Activated CD4-positive, alpha-beta T cell treated with anti-CD3 and anti-CD28 coated beads, Interleukin-2, Interleukin-6, amounts not matched to agents 100 ng/mL and 50 ng/mL, durations not matched to agents 16 hours and 8 hours (primary cell): ENCODE measurements around the gene KCNK17.
"Not testable (repeated sequence)": the region's sequence is repeated elsewhere in the genome, so short reads cannot be mapped to it uniquely, and the experiment has no call there.

ENCODE experiments used
- DNase-seq: peaks from one replicate; pipeline ENCODE4 v3.0.0-alpha.2; 2020

The KCNK17 gene

DNA sequence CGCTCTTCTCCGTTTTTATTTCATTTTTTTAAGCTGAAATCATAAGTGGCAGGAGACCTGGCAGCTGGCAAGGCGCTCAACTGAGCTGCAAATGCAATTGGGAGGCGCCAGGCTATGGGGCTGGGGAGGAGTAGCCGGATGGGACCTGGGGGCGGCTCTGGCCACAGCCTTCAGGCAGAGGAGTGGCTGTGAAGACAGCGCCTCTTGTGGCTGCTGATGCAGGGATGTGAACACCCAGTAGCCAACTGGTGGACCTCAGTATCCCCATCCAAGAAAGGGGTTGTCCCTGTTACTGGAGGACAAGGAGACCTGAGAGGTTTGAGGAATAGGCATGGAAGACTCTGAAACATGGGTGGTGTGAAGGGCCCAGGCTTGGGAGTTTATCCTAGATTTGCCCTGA, 12.6 kb downstream of the KCNK17 start:
- DNase-seq = no peak

DNA sequence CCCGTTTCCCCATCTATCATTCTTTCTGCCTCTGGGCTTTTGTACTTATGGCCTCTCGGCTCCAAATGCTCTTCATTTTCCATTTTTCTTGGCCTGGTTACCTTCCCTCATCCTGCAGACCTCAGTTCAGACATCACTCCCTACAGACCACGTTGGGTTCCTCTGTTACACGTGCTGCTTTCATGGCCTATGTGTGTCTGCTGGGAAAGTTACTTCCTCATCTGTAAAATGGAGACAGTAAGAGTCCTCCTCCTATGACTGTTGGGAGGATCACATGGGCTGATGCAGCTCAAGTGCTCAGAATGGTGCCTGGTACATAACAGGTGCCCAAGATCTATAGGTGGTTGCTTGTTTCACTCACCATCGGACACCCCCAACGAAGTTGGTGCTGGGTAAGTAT, 13.5 kb downstream of the KCNK17 start:
- DNase-seq = no peak

DNA sequence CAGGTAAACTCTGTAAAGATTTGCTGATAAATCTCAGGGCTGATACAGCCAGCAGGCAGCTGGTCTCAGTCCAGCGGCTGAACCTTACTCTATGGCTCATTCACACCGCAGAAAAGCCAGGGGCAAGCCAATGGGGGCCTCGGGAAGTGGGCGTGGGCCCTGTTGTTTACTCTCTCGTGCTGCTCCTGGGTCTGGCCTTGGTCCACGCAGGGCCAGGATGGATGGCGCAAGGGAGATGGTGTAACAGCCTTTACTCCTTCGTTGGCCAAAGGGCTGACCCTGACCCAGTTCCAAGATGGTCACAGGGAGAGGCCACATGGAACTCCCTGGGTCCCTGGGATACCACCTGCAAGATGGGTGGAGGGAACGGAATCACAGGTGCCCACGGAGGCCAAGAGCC, 16.2 kb downstream of the KCNK17 start:
- DNase-seq = no peak

DNA sequence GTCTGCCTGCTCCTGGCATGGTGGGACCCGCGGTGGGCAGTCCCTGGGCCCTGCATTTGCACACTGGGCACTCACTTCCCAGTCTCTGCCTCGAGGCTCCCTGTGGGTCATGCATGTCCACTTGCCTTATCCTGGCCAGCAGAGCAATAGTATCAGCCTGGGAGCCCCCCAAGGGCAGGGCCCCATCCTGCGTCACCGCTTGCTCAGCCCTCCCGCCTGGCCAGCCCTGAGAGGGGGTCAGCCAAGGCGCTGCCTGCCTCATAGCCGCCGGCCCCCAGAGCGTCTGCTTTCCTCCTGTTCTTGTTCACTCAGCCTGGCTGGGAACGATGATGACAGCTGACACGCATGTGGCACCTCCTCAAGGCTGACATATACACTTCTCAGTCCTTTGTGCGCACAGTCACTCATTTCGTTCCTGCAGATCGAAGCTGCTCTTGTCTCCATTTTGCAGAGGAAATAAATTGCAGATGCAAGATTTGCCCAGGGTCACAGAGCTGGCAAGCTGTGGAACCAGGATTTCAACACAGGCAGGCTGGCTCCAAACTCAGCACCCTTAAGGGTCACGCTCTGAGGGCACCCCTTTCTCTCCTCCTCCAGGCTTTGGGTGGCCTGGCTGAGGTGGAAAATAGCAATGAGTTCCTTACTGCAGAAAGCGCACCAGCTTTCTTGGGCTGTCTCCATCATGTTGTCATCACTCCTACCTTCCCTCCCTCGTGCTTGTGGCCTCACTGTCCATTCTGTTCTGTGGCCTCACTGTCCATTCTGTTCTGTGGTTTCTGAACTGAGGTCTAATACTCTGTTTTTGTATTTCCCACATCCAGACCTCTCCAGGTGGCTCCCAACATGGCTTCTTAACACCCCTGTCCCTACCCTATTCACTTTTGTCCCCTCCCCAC, 17.2 kb downstream of the KCNK17 start:
- no peak for DNase-seq

DNA sequence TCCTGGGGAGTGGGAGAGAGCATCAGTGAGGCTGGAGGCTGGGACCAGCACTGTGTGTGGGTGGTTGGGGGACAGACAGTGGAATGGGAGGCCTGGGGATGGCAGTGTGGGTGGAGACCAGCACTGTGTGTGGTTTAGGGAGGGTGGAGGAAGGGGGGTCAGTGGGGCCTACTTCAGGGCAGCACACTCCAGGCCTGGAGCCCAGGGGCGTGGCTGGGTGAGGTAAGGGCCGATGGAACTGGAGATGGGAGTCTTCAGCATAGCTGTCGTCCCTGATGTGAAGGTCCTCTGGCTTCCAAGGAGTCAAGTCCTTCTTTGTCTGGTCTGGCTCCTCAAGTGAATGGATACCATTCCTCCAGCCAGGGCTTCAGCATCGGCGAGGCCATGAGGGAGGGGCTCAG, 18.6 kb downstream of the KCNK17 start:
- DNase-seq = no peak

DNA sequence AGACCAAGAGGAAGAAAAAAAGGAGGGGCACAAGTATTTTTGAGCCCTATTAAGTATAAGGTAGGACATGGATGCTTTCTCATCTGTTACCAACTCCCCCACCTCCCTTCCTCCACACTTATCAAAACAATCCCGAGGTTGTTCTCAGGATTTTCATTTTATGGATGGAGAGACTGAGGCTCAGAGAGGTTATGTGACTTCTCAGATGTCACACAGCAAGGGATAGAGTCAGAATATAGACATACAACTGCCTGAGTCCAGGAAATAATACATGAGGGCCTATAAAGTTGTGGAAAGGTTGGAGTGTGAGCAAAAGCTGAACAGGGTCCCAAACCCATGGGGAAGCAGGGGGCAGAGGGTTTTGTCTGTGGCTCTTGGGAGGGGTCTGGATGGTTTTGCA, 19.3 kb downstream of the KCNK17 start:
- DNase-seq = no peak

DNA sequence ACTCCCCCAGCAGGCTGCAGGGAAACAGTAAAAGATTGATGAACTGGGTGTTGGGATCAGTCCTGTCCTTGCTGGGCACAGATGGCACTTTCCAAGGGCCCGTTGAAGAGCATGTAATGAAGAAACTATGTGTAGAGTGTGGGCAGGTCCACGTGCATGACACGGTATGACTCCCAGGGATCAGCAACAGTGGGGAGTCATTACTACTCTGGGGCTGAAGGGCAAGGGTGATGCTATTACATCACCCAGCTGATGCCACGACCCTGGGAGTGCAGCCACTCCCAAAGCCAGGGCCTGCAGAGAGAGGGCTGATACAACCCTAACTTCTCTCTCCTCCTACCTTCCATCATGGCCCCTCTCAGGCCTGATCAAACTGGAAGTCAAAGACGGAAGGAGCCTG, 20.1 kb downstream of the KCNK17 start:
- no peak for DNase-seq

DNA sequence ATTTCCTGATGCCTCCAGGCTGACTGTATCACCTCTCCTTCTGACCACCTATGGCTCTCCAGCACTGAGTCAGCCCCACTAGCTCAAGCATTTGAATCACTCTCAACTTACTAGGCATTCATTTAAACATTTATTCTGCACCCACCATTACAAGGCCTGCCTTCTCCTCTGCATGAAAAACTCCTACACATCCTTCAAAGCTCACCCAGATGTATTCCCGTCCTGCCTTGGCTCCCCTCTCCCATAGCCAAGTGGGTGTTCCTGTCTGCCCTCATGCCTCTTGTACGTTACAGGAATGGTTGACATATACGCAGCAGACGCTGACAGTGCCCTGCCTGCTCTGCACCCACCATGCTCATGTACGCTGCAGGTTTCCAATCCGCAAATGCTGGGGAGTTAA, 21.6 kb downstream of the KCNK17 start:
- no peak for DNase-seq

DNA sequence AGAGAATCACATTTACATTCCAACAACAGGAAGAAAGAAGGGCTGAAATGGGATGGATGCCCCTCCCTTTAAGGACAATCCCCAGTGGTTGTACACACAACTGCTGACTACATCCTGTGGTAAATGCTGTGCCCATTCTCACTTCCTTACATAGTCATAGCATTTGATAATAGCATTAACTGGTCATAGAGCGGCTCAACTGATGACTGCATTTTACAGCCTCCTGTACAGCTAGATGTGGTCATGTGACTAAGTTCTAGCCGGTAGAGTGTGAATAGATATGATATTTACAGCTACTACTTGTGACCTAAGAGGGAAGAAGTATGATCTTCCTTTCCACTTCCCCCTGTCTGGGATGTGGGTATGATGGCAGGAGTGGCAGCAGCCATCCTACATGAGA, 24.7 kb downstream of the KCNK17 start:
- DNase-seq = peak; percentile 11

DNA sequence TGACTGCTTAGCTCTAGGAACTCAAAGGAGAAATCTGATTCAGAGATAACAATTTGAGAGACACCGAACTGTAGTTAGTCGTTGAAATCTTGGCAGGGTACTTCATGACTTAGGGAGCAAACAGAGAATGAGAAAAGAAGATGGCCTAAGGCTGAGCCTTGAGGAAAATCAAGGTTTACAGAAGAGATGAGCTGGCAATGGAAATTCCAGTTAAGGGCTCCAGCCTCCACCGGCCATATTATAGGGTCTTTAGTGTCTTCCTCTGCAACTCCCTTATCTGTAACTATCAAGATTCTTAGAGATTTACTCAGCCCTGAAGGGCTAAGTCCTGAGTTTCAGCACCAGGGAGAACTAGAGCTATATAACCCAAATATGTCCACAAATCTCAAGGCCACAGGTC, 26.6 kb downstream of the KCNK17 start:
- DNase-seq = no peak

DNA sequence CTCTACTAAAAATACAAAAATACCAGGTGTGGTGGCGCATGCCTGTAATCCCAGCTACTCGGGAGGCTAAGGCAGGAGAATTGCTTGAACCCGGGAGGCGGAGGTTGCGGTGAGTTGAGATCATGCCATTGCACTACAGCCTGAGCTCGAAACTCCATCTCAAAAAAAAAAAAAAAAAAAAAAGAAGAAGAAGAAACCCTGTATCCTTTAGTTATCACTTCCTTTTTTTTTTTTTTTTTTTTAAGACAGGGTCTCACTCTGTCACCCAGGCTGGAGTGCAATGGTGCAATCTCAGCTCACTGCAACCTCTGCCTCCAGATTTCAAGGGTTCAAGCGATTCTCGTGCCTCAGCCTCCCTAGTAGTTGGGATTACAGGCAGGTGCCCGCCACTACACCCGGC, 27.6 kb downstream of the KCNK17 start:
- not testable (repeated sequence) for DNase-seq

DNA sequence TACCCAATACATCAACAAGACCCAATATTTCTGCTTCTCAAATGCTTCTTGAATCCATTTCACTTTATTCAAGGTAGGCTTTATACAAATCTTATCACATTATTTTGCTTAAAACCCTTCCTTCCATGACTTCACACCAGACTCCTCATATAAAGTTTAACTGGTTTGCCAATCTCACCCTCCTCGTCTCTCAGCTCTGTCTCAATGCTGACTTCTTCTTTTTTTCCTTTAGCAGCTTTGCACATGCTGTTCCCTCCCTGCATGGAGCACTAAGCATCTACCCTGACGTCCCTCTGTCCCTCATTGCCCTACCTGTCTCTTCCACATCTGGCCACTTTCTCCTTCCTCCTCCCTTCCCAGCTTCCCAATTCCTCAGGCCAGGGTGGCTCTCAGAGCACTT, 31.4 kb downstream of the KCNK17 start:
- DNase-seq = no peak

DNA sequence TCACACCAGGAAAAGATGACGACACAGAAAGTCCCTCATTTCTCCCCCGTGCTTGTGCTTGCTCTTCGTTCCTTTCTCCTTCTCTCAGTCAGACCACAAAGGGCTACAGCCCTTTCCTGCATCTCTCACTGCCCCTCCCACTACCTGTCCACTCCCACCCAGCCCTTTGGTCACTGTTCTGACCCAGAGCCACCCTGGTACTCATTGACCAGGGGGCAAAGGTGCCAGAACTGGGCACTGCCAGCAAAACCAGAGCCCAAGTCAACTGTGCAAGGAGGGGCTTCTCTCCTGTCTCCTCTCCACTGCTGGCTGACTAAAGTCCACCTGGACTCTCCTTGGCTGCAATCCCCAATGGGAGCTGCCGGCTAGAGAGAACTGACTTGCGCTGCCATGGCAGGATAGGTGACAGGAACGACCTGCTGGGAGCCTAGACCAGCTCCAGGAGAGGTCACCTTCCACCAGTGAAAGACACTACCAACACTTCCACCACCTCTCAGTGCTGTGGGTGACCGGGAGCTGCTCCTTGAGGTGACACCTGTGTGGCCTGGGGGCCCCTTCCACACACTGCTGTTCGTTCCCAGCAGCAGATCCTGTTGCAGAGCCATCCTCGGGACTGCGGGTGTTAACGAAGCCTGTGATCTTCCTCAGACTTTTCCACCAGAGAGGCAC, 32.8 kb downstream of the KCNK17 start:
- DNase-seq = no peak

DNA sequence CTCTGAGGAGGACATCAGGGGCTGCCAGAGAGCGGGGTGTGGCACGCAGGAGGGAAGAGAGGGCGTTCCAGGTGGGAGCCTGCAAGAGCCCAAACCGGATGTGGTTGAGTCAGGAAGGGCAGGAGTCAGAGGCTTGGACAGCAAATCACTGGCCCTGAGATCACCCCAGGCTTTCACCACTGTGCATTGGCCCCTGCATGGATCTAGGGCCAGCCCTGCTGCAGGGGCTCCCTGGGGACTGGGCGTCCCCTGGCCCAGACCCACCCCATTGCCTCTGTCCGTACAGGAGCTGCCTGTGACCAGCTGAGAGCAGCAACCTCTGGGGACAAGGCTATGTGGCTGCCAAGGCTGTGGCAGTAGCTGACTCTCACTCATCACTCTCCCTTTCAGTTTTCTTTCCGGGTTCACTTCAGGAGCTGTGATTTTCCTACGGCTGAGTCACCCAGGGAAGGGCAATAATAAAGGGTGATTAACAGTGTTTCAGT, 33.9 kb downstream of the KCNK17 start:
- no peak for DNase-seq

DNA sequence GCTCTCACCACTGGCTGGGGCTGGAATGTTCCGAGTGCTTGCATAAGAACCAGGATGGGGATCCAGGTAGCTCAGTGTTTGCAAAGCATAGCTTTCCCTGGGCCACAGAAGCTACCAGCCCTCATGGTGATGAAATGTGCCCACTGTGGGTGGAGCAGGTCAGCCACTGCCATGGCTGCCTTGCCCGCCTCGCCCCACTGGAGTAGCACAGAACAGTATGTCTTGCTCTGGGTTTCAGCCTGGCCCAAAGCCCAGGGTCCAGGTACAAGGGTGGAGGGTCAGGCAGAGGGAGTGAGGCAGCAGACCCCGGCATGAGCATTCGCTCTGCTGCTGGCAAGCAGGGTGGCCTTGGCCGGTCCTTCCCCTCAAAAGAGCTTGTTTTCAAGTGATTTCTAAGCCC, 34.7 kb downstream of the KCNK17 start:
- no peak for DNase-seq

DNA sequence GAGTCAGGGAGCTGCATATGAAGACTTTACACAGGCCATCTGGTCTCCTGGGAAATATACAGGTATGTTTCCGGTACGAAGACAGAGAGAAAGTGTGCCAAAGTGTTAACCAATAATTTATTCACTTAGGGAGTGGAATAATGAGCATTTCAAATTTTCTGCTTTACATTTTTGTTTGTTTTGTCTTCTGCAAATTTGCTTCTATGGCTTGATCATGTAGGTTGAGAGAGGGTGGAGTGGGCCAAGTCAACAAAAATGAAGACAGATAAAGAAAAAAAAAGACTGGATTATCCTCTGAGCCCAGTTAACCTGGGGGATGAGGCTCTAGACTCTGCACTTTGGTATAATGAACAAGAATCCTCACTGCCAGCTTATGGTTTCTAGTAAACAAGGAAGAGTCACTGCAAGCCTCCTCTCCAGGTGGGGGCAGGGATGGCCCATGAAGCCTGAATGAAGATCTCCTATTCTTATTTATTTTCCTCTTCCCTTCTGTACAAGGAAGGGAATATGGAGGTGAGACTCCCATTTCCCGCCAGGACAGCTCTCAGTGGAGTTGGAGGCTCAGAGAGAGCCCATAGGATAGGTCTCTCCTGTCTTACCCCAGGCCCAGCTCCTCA, 37.7 kb downstream of the KCNK17 start:
- DNase-seq = no peak

DNA sequence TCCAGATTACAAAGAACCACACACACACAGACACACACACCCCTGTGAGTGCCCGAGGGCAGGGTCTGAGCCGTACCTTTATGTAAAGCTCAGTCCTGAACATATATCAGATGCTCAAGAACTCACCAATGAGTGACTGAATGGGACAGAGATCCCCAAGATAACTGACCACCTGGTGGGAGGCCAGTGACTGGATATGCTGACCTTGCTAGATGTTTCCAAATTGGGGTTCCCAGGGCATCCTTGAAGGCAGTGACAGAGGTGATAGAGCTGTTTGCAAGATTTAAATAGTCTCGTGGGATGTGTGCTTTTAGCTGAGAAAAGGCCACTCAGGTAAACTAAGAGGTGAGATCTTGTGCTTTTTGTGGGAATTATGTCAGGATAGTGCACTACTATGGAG, 39.3 kb downstream of the KCNK17 start:
- DNase-seq = no peak

DNA sequence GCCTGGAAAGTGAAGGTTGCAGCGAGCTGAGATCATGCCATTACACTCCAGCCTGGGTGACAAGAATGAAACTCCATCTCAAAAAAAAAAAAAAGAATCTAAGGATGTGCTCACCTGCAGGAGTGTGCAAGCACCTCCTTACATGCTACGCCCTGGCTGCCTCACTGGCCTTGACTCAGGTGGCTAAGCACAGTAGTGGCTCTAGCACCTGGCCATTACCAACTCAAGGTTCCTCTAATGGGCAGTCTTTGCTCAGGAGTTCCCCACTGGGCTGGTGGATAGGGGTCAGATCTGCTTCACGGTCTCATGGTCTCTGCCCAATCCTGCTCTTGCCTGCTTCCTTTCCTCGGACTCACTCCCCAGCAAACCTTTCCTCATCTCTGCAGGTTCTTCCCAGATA, 39.7 kb downstream of the KCNK17 start:
- DNase-seq = no peak

DNA sequence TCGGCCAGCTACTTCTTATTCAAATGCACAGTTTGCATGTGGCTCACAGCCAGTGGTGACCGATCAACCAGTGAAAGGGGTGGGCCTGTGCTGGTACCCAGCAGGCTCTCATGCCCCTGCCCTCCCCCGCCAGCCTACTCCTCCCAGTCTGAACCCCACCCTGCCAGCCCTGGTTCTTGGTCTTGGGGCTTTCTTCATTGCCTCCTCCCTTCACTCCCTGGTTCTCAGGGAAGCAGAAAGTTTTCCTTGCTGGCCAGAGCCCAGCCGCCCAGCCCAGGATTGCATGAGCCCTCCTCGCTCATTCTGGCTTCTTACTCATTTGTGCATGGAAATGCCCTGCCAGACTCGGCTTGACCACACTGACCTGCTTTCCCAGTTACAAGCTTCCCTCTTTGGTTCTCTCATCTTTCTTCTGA, 40.8 kb downstream of the KCNK17 start:
- no peak for DNase-seq

DNA sequence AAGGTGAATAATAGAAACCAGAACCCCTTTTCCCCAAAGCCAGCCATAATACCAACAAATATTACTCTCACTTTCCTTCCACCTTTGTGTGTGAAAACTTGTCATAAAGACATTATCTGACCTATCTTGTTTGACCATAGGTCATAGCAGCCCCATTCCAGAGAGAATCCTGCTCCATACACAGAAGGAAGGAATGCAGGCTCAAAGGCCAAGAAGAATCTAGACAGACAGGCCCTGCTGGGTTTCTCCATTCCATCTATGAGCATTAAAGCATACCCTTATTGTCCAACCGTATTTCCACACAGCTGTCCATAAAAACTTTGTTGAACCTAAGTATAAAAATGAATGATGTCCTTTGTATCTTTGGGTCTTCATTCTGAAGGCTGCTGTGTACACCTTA, 44.3 kb downstream of the KCNK17 start:
- DNase-seq = no peak

DNA sequence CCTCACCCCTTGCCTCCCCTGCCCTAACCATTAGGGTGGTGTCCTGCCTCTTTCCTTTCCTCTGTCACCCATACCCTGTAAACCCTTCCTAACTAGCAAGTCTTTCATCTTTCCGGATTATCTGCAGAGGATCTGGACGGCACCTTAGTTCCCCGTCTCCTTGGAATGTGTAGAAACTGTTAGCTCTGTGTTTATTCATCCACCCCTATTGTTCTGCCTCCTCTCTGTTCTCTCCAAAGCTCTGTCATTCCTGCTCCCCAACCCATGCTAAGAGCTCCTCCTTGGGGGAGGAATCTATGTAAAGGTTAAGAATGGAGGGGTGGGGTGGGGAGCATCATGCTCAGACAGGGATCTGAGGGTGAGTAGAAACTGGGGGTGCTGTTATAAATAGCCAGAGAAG, 45.5 kb downstream of the KCNK17 start:
- DNase-seq = no peak

DNA sequence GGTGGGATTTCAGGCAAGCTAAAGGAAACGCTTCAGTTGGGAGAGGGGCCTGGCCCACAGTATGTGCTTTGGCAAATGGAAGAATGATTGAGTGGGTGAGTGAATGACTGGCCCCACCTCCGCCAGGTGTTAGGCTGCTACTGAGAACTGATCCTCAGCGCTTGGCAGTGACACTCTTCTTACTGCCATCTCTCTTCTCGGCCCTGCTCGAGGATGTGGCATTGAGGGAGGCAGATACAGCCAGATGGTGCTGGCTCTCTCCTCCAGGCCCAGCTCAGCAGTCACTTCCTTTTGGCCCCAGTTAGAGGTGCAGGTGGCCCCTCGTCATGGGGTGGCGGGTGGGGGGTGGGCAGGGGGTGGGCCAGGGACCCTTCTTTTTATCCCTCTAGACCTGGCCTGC, 46.0 kb downstream of the KCNK17 start:
- DNase-seq = no peak

DNA sequence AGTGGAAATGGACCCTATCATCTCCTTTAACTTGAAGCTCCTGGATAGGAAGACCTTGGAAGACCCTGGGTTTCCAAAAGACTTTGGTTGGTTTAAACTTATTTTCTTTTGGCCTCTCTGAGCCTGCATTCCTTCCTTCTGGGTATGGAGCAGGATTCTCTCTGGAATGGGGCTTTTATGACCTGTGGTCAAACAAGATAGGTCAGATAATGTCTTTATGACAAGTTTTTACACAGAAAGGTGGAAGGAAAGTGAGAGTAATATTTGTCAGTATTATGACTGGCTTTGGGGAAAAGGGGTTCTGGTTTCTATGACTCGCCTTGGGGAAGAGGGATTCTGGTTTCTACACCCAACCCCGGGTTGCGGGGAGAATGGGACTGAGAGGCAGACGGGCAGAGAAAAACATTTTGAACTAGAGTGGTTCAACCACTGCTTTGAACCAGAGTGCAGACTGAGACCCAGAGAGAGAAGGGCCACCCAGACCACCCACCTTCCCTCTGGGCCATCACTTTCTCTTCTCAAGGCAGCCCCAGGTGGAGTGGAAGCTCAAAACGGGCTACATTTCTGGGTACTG, 47.4 kb downstream of the KCNK17 start:
- no peak for DNase-seq

DNA sequence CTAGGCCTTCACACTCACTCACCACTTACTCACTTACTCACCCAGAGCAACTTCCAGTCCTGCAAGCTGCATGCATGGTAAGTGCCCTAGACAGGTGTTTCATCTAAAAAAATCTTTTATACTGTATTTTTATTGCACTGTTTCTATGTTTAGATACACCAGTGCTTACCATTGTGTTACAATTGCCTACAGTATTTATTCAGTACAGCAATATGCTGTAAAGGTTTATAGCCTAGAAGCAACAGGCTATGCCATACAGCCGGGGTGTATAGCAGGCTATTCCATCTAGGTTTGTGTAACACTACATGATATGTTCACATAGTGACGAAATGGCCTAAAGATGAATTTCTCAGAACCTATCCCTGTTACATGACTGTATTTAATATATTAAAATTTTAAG, 47.8 kb downstream of the KCNK17 start:
- no peak for DNase-seq
